Caco-2 (cell line): ENCODE measurements around the gene SLC25A21. TPM values are rescaled to one million over a fixed set of nuclear protein-coding genes. Genes with fewer than 3 reads are reported as not detected.

Source experiments
- BruUV-seq: library from RNA; stranded (reverse); fragments of 400-500 nt; replicated peaks from 2 replicates; lab custom pipeline; 2021; lab: Mats Ljungman, UMichigan
- CTCF ChIA-PET: fragments of 300-600 bp; sonication (Branson Sonifier 250); formaldehyde crosslinking; loops from one replicate; lab custom pipeline; 2022; ENCODE audit warnings: antibody characterized with exemption; lab: Charles Lee
- POLR2A ChIA-PET: fragments of 300-600 bp; sonication (Branson Sonifier 250); formaldehyde crosslinking; loops from one replicate; lab custom pipeline; 2022; ENCODE audit warnings: antibody characterized with exemption; lab: Charles Lee
- DNase-seq, 2 experiments: peaks; one replicate each; pipeline versions ENCODE4 v3.0.0 to v3.0.0-alpha.2; 2020 to 2022
- H3K27me3 ChIP-seq: replicated peaks from 2 replicates; pipeline ENCODE4 v1.6.0; 2011; ENCODE audit warnings: low read length; ENCODE audit not compliant: control insufficient read depth, insufficient read depth
- H3K36me3 ChIP-seq: 2 replicates; pipeline ENCODE4 v1.5.1; 2011; ENCODE audit warnings: low read length; ENCODE audit not compliant: control insufficient read depth, insufficient read depth
- H3K4me1 ChIP-seq: fragments of 250-450 bp; sonication (Bioruptor Pico); 2 replicates; pipeline ENCODE4 v1.5.1; 2020; ENCODE audit warnings: mild to moderate bottlenecking
- H3K4me3 ChIP-seq: 2 replicates; pipeline ENCODE4 v1.5.1; 2011; ENCODE audit warnings: low read depth, mild to moderate bottlenecking, control low read depth, low read length
- H3K9me3 ChIP-seq: fragments of 250-450 bp; sonication (Bioruptor Pico); 2 replicates; pipeline ENCODE4 v1.5.1; 2020; ENCODE audit warnings: mild to moderate bottlenecking, moderate library complexity
- H3K27ac Mint-ChIP-seq: one replicate; pipeline ENCODE4 v1.8.0; 2022; ENCODE audit warnings: mixed read lengths; ENCODE audit not compliant: unreplicated experiment
- H3K27me3 Mint-ChIP-seq: one replicate; pipeline ENCODE4 v1.8.0; 2022; ENCODE audit warnings: mixed read lengths; ENCODE audit not compliant: insufficient read depth, unreplicated experiment
- H3K36me3 Mint-ChIP-seq: one replicate; pipeline ENCODE4 v1.8.0; 2022; ENCODE audit warnings: mild to moderate bottlenecking, mixed read lengths; ENCODE audit not compliant: insufficient read depth, unreplicated experiment
- H3K4me1 Mint-ChIP-seq: one replicate; pipeline ENCODE4 v1.8.0; 2022; ENCODE audit warnings: low read depth, mixed read lengths; ENCODE audit not compliant: unreplicated experiment
- H3K4me3 Mint-ChIP-seq: one replicate; pipeline ENCODE4 v1.8.0; 2022; ENCODE audit warnings: mild to moderate bottlenecking, moderate library complexity, mixed read lengths; ENCODE audit not compliant: unreplicated experiment
- H3K9me3 Mint-ChIP-seq: one replicate; pipeline ENCODE4 v1.8.0; 2022; ENCODE audit warnings: mixed read lengths; ENCODE audit not compliant: unreplicated experiment
- intact Hi-C: fragments of 100-400 bp; cut with micrococcal nuclease; formaldehyde crosslinking; loops from one replicate; pipeline ENCODE4 v1.10.0; 2022; ENCODE audit not compliant: unreplicated experiment
- total RNA-seq: library from RNA; stranded (reverse); gene quantifications from 2 replicates; pipeline ENCODE4 v1.2.3, GENCODE V29; 2022
- TF ChIP-seq, protein P1 (sequence below), 2 experiments: fragments of 200-600 bp in 1 of 2; IDR thresholded peaks; 1 replicate in 1 of 2; 2 replicates in 1 of 2; pipeline versions ENCODE4 v1.5.1 to v1.8.0; 2011 to 2022; ENCODE audit warnings: antibody characterized with exemption in 1 of 2, control low read depth in 1 of 2, inconsistent platforms in 1 of 2, low read depth in 1 of 2, low read length in 1 of 2, mild to moderate bottlenecking in 1 of 2, moderate library complexity in 1 of 2; ENCODE audit not compliant: insufficient read depth in 1 of 2, severe bottlenecking in 1 of 2, unreplicated experiment in 1 of 2

SLC25A21 gene
- total RNA-seq, 1 experiment from 2014 or later, result 3.2 TPM

DNA sequence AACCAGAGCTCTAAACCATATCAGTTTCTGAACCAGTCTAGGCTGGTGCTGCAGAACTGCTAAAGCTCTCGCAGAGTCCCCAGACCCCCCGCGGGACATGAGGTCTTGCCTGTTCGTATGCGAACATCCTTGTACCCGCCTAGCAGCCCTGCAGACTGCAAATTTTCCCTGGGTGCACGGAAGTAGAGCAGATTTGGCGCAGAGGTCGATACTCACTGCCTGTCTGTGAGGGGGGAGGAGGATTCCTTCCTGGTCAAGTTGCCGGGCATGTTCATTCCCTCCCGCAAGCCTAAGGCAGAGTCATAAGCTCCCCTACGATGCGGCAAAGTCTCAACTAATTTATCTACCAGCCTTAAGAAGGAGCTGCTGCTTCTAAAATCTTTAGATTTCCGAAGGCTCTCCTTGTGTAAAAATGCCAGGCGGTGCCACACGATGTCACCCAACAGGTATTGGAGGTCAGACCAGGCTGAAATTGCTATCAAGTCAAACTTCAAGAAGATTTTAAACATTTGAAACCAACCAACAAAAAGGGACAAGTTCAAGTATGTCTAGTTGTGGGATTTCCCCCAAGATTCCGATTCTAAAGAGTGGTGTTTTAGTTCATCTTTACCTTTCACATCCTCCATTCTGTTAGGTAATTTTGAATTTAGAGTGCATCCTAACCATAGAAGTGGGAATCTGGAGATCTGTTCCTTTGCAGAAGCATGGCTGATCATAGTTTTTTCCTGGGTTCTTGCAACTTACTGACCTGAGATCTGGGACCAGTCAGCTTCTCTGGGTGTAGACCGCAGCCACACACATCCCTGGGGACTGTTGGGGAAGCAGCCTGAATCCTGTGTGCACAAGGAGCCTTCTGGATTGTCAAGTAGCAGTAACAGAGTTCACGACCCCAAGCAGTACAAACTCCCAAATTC lies 512.3 kb downstream of the SLC25A21 start:
- H3K4me1 ChIP-seq, result peaks cover 5% of the 10 kb centered on the region; the same call in 1 of the 2 replicates
- H3K36me3 Mint-ChIP-seq, result peaks cover 32% of the 10 kb centered on the region
- no peak overlapping the region for H3K4me3 ChIP-seq
- ChIA-PET CTCF (interaction anchor here (0.7 to 0.9 kb wide), 2 partner anchors 12 to 313 kb away, joined by 3 to 4 read pairs; no protein-coding TSS in a partner anchor), POLR2A (no interaction called here)
- intact Hi-C loops, result loop anchor here (1.0 to 5.0 kb wide), 3 partner anchors 112 to 492 kb away; no protein-coding TSS in a partner anchor
- H3K27me3 Mint-ChIP-seq, result no peaks in the 10 kb centered on the region
- H3K36me3 ChIP-seq, result no peaks in the 10 kb centered on the region
- TF ChIP-seq, protein P1, sequence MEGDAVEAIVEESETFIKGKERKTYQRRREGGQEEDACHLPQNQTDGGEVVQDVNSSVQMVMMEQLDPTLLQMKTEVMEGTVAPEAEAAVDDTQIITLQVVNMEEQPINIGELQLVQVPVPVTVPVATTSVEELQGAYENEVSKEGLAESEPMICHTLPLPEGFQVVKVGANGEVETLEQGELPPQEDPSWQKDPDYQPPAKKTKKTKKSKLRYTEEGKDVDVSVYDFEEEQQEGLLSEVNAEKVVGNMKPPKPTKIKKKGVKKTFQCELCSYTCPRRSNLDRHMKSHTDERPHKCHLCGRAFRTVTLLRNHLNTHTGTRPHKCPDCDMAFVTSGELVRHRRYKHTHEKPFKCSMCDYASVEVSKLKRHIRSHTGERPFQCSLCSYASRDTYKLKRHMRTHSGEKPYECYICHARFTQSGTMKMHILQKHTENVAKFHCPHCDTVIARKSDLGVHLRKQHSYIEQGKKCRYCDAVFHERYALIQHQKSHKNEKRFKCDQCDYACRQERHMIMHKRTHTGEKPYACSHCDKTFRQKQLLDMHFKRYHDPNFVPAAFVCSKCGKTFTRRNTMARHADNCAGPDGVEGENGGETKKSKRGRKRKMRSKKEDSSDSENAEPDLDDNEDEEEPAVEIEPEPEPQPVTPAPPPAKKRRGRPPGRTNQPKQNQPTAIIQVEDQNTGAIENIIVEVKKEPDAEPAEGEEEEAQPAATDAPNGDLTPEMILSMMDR (IDR thresholded peaks at IDR 0.05; ENCODE audit: insufficient read depth in 1 of 2, low read depth in 1 of 2, low read length in 1 of 2, severe bottlenecking in 1 of 2, unreplicated experiment in 1 of 2), result no peak
- no peak overlapping the region for H3K27ac Mint-ChIP-seq
- no peak for DNase-seq
- no peaks in the 10 kb centered on the region for H3K4me1 Mint-ChIP-seq
- no peaks in the 10 kb centered on the region for H3K27me3 ChIP-seq
- peak overlapping the region; percentile 82 for H3K4me3 Mint-ChIP-seq
- no peaks in the 10 kb centered on the region for H3K9me3 Mint-ChIP-seq
- no TSS peak for BruUV-seq
- no peaks in the 10 kb centered on the region for H3K9me3 ChIP-seq

DNA sequence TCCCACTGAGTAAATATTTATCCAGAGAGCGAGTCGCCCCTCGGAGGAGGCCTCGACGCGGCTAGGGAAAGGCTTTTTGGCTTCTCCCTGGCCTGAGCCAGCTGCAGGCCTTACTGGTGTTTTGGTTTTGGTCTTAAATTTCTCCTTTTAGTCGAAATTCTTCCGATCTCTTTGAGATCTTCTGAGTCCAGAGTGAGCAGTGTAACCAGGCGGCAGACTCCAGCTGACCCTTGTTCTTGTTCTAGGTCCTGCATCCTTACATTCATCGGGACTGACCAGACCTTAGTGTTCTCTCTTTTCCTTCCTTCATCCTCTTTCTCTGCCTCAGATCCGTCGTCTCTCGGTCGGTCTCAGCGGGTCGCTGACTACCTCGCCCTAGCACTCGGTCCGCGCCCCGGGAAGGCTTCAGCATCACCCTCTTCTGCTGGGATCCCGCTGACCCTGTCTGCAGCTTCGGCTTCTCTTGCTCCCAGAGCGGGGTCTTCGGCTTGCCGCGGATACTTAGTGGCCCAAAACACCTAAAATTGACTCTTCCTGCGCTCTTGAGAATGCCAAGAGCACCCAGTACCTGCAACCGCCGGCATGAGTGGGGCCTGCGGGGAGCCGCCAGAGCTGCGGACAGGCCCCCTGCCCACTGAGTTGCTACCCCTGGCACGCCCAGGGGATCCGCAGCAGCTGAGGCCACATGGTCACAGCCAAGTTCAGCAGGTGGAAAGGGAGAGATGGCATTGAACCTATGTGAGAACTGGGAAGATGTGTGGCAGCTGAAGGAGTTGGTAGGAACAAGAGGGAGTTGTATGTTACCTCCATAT lies 513.2 kb downstream of the SLC25A21 start:
- H3K9me3 Mint-ChIP-seq, result no peaks in the 10 kb centered on the region
- Histone ChIP-seq H3K9me3 (no peaks in the 10 kb centered on the region), H3K4me3 (no peak overlapping the region), H3K4me1 (peaks cover 5% of the 10 kb centered on the region; the same call in 1 of the 2 replicates), H3K27me3 (no peaks in the 10 kb centered on the region), H3K36me3 (no peaks in the 10 kb centered on the region)
- no peak overlapping the region for H3K27ac Mint-ChIP-seq
- H3K27me3 Mint-ChIP-seq, result no peaks in the 10 kb centered on the region
- TF ChIP-seq, protein P1 (IDR thresholded peaks at IDR 0.05; ENCODE audit: insufficient read depth in 1 of 2, low read depth in 1 of 2, low read length in 1 of 2, severe bottlenecking in 1 of 2, unreplicated experiment in 1 of 2), result no peak
- CTCF ChIA-PET, result interaction anchor here (0.6 to 0.9 kb wide), 2 partner anchors 11 to 105 kb away, joined by 3 to 4 read pairs; no protein-coding TSS in a partner anchor
- H3K4me1 Mint-ChIP-seq, result no peaks in the 10 kb centered on the region
- POLR2A ChIA-PET, result no interaction called here
- DNase-seq, result no peak
- H3K4me3 Mint-ChIP-seq, result no peak overlapping the region
- H3K36me3 Mint-ChIP-seq, result peaks cover 32% of the 10 kb centered on the region
- intact Hi-C loops, result no loop called here
- no TSS peak for BruUV-seq
